Adrenal gland (tissue), 12 donors: ENCODE measurements around the gene FLT1. TPM values are rescaled to one million over a fixed set of nuclear protein-coding genes. Genes with fewer than 3 reads are reported as not detected.

Experiments
- DNase-seq, 7 donors: peaks; one replicate each; pipeline ENCODE4 v3.0.0-alpha.2; 2019 to 2020
- H3K27ac ChIP-seq, 5 donors: fragments of 200-600 bp; sonication (generic) in 4 of 5; 1 replicate in 3 of 5; 2 replicates in 2 of 5; pipeline versions ENCODE4 v1.5.1 to v1.8.0; 2016 to 2020; ENCODE audit warnings: mild to moderate bottlenecking in 1 of 5
- H3K27me3 ChIP-seq: fragments of 200-600 bp; 2 replicates; pipeline ENCODE4 v1.8.0; 2021
- H3K36me3 ChIP-seq, 2 donors: fragments of 200-600 bp; replicated peaks in 1 of 2; 1 replicate in 1 of 2; 2 replicates in 1 of 2; pipeline versions ENCODE4 v1.5.1 to v1.8.0; 2018 to 2022
- H3K4me1 ChIP-seq, 2 donors: fragments of 200-600 bp; replicated peaks in 1 of 2; 1 replicate in 1 of 2; 2 replicates in 1 of 2; pipeline versions ENCODE4 v1.5.1 to v1.8.0; 2018 to 2021
- H3K4me3 ChIP-seq, 4 donors: fragments of 200-600 bp; sonication (generic) in 3 of 4; one replicate each; pipeline ENCODE4 v1.5.1; 2016 to 2018
- H3K9me3 ChIP-seq, 3 donors: fragments of 200-600 bp; sonication (generic) in 1 of 3; replicated peaks in 1 of 3; 1 replicate in 2 of 3; 2 replicates in 1 of 3; pipeline versions ENCODE4 v1.5.1 to v1.8.0; 2016 to 2021
- POLR2A ChIP-seq, 2 donors: fragments of 450-650 bp; IDR thresholded peaks; one replicate each; pipeline ENCODE4 v1.6.1; 2017; ENCODE audit warnings: antibody characterized with exemption in 2 of 2, mild to moderate bottlenecking in 2 of 2, moderate library complexity in 1 of 2
- WGBS, 4 donors: extraction: QIAGEN DNeasy Blood & Tissue Kit in 2 of 4; methylation state at CpG; one replicate each; pipeline versions ENCODE4 v1.1.5 to v1.1.7; 2013 to 2017; 5-methylcytosine and 5-hydroxymethylcytosine counted together
- intact Hi-C, 2 donors: fragments of 100-400 bp; cut with DNase I; formaldehyde crosslinking; loops; one replicate each; pipeline versions ENCODE4 v1.14.1 to v1.15.0; 2022 to 2023
- polyA plus RNA-seq, 3 donors: library from polyadenylated mRNA; stranded (reverse); fragments of 200-250 nt in 2 of 3; fragments of 350-450 nt in 1 of 3; fragmentation: Illumina TruSeq in 1 of 3; extraction: RNeasy Lipid Tissue Mini Kit (QIAGEN cat#74804) in 1 of 3; gene quantifications; one replicate each; pipeline ENCODE4 v1.2.3, GENCODE V29; 2013 to 2014
- total RNA-seq, 9 donors: library from RNA; depleted of rRNA in 4 of 9; stranded (reverse); fragments of >200 nt in 4 of 9; fragments of 120-200 nt in 1 of 9; fragmentation: NEBNext Ultra II Directional in 1 of 9; extraction: Animal tissue kit (Norgen Biotek cat#: 25700) in 1 of 9; gene quantifications; one replicate each; pipeline versions ENCODE4 v1.1.0 to v1.2.4, GENCODE V29; 2013 to 2023
- TF ChIP-seq, protein P1 (sequence below), 6 experiments: fragments of 450-650 bp in 4 of 6; fragments of 200-600 bp in 2 of 6; sonication (generic) in 1 of 6; IDR thresholded peaks; 1 replicate in 5 of 6; 2 replicates in 1 of 6; pipeline versions ENCODE4 v1.5.1 to v1.8.0; 2016 to 2021; ENCODE audit warnings: antibody characterized with exemption in 6 of 6, mild to moderate bottlenecking in 2 of 6, moderate library complexity in 1 of 6
- donor health status: healthy with polysubstance abuse.
- donor health status: Bipolar disorder and iron deficiency.
- donor health status: DM: yes; HTN: yes; CAD: no.
- donor health status: DM: no; HTN: no; CAD: no.
- donor health status: DM: no; HTN: no; CAD: no.
- donor health status: DM: yes; HTN: yes; CAD: no.

The FLT1 gene
- total and polyA plus RNA-seq, 12 donors, result 2.7 to 55.9 (median 24.2) TPM

DNA sequence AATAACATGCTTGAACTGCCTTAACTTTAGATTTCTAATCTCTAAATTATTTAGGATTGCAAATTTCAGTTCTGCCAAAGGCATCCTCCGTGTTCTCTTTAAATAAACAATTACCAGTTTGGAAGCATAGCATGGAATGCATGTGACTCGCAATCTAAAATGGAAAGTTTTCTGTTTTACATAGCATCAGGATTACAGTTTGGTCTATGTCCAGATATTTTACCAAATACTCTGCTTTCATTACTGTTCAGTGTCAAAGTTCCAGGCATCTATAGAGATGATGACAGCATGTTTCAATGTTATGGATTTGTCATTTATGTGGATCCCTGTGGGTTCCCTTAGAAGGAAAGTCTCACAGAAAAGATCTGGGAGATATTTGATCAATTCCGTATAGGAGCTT, 16.8 kb downstream of the FLT1 start:
- Histone ChIP-seq H3K4me3 (no peak overlapping the region), H3K4me1 (peaks cover 0 to 10% of the 10 kb centered on the region in 2 donors), H3K36me3 (no peaks in the 10 kb centered on the region), H3K27ac (no peak overlapping the region), H3K27me3 (no peaks in the 10 kb centered on the region), H3K9me3 (no peaks in the 10 kb centered on the region)
- WGBS, 4 donors, result 77 to 80% (median 79%) methylated on average over 3 of the region's 3 CpGs
- TF ChIP-seq POLR2A (IDR thresholded peaks at IDR 0.05), result no peak
- TF ChIP-seq, protein P1, sequence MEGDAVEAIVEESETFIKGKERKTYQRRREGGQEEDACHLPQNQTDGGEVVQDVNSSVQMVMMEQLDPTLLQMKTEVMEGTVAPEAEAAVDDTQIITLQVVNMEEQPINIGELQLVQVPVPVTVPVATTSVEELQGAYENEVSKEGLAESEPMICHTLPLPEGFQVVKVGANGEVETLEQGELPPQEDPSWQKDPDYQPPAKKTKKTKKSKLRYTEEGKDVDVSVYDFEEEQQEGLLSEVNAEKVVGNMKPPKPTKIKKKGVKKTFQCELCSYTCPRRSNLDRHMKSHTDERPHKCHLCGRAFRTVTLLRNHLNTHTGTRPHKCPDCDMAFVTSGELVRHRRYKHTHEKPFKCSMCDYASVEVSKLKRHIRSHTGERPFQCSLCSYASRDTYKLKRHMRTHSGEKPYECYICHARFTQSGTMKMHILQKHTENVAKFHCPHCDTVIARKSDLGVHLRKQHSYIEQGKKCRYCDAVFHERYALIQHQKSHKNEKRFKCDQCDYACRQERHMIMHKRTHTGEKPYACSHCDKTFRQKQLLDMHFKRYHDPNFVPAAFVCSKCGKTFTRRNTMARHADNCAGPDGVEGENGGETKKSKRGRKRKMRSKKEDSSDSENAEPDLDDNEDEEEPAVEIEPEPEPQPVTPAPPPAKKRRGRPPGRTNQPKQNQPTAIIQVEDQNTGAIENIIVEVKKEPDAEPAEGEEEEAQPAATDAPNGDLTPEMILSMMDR (IDR thresholded peaks at IDR 0.05), result no peak
- DNase-seq, result no peak
- intact Hi-C loops, result no loop called here

GRCh38 chr13:28477709-28477973, 17.3 kb downstream of the FLT1 start:
- TF ChIP-seq, protein P1 (IDR thresholded peaks at IDR 0.05), result no peak
- TF ChIP-seq POLR2A (IDR thresholded peaks at IDR 0.05), result no peak
- peaks cover 0 to 10% of the 10 kb centered on the region in 2 donors for H3K4me1 ChIP-seq
- 80 to 83% (median 81%) methylated on average over 3 of the region's 3 CpGs for WGBS, 4 donors
- no peaks in the 10 kb centered on the region for H3K27me3 ChIP-seq
- H3K4me3 ChIP-seq, result no peak overlapping the region
- H3K36me3 ChIP-seq, result no peaks in the 10 kb centered on the region
- no peak overlapping the region for H3K27ac ChIP-seq
- intact Hi-C loops, result no loop called here
- no peak for DNase-seq
- no peaks in the 10 kb centered on the region for H3K9me3 ChIP-seq

- TF ChIP-seq, protein P1 (IDR thresholded peaks at IDR 0.05), result no peak
- TF ChIP-seq POLR2A (IDR thresholded peaks at IDR 0.05), result no peak
- Histone ChIP-seq H3K4me3 (no peak overlapping the region), H3K27ac (no peak overlapping the region), H3K27me3 (no peaks in the 10 kb centered on the region), H3K4me1 (peaks cover 0 to 10% of the 10 kb centered on the region in 2 donors), H3K36me3 (no peaks in the 10 kb centered on the region), H3K9me3 (no peaks in the 10 kb centered on the region)
- no peak for DNase-seq
- WGBS, 4 donors, result 63 to 71% (median 67%) methylated on average over 11 of the region's 11 CpGs
- intact Hi-C loops, result no loop called here
Measured at GRCh38 chr13:28476919-28477708, 17.8 kb downstream of the FLT1 start.

DNA sequence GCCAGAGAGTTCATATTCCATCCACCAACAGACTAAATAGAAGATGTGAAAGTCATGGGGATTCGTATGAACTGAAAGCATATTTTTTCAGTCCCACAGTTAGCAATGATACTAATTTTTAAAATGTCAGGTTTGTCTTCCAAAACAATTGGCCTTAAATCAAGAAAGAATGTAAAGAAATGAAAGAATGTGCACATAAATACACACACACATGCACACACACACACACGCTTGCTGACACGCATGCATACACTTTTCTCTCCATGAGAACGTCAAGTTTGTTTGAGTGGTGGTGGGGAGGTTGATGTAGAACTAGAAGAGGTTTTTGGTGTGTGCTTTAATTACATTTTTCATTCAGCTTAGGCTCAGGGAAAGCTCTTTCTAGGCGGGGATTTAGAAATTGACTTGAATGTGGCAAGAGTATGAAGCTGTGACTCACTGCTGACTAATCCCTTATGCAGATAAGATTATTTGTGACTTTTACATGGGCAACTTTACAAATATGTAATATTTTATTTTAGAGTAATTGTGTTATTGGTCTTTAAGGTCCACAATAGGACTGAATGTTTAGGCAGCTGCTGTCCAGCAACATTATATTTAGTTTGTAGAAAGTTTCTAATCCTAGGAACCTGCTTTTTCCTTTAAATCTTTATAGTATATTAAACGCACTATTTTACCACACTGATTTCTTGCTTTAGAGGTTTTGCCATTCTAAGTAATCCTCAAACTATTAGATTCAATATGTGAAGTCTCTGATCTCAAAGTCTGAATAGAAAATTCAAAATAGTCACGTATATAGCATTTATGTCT, 18.8 kb downstream of the FLT1 start:
- Histone ChIP-seq H3K27me3 (no peaks in the 10 kb centered on the region), H3K4me1 (peaks cover 0 to 10% of the 10 kb centered on the region in 2 donors), H3K4me3 (no peak overlapping the region), H3K9me3 (no peaks in the 10 kb centered on the region), H3K27ac (no peak overlapping the region), H3K36me3 (no peaks in the 10 kb centered on the region)
- intact Hi-C loops, result no loop called here
- DNase-seq, result peak in 2 of 7 donors; percentile 24 to 38
- TF ChIP-seq, protein P1 (IDR thresholded peaks at IDR 0.05), result no peak
- no peak for TF ChIP-seq POLR2A (IDR thresholded peaks at IDR 0.05)
- WGBS, 4 donors, result 42 to 55% (median 46%) methylated on average over 7 of the region's 7 CpGs
